ENCODE measurements around the gene PTRH2. TPM values are rescaled to one million over a fixed set of nuclear protein-coding genes. Genes with fewer than 3 reads are reported as not detected.
"Not testable (repeated sequence)": the region's sequence is repeated elsewhere in the genome, so short reads cannot be mapped to it uniquely, and the experiment has no call there.

Gene PTRH2
- polyA plus RNA-seq, 2 donors: 30.9 to 32.2 TPM

DNA sequence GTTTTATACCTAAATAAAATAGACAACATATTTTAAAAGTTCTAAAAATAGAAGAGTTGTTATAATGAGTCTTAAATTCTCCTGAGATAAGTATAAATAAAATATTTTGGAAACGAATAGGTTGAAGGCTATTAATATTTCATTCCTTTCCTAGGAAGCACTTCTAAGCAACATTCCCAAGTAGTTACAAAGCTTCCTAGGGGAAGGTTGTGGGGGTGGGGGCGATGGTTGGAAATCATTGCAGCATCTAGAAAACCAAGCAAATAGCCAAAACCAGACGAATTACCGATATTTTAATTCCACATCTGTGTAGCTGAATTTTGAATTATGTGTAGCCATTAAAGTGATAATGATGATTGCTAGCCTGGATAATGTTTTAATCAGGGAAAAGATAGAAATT, 26.9 kb downstream of the PTRH2 start:
- no peak overlapping the region for H3K4me3 ChIP-seq (ENCODE audit: low read depth in 1 of 2, low read length in 2 of 2)
- H3K4me1 ChIP-seq (ENCODE audit: control insufficient read depth in 2 of 2, insufficient read depth in 2 of 2, low read length in 1 of 2): no peaks in the 10 kb centered on the region
- peaks cover 10% of the 10 kb centered on the region in 2 donors for H3K36me3 ChIP-seq (ENCODE audit: control insufficient read depth in 2 of 2, insufficient read depth in 2 of 2, low read length in 1 of 2)
- H3K27ac ChIP-seq (ENCODE audit: low read depth in 2 of 2, low read length in 1 of 2): no peak overlapping the region
- WGBS, 2 donors: 82 to 84% methylated on average over 4 of the region's 4 CpGs
- H3K27me3 ChIP-seq (ENCODE audit: control insufficient read depth in 1 of 2, insufficient read depth in 2 of 2, low read length in 2 of 2): no peaks in the 10 kb centered on the region
- H3K9me3 ChIP-seq (ENCODE audit: control insufficient read depth in 2 of 2, insufficient read depth in 1 of 2, low read depth in 1 of 2, low read length in 1 of 2): no peaks in the 10 kb centered on the region

GRCh38 chr17:59678918-59679317, 28.3 kb downstream of the PTRH2 start:
- Histone ChIP-seq H3K27me3 (ENCODE audit: control insufficient read depth in 1 of 2, insufficient read depth in 2 of 2, low read length in 2 of 2) (no peaks in the 10 kb centered on the region), H3K4me3 (ENCODE audit: low read depth in 1 of 2, low read length in 2 of 2) (no peak overlapping the region), H3K9me3 (ENCODE audit: control insufficient read depth in 2 of 2, insufficient read depth in 1 of 2, low read depth in 1 of 2, low read length in 1 of 2) (no peaks in the 10 kb centered on the region), H3K4me1 (ENCODE audit: control insufficient read depth in 2 of 2, insufficient read depth in 2 of 2, low read length in 1 of 2) (no peaks in the 10 kb centered on the region), H3K27ac (ENCODE audit: low read depth in 2 of 2, low read length in 1 of 2) (no peak overlapping the region), H3K36me3 (ENCODE audit: control insufficient read depth in 2 of 2, insufficient read depth in 2 of 2, low read length in 1 of 2) (peaks cover 7 to 10% of the 10 kb centered on the region in 2 donors)
- 47 to 51% methylated on average over 2 of the region's 2 CpGs for WGBS, 2 donors

DNA sequence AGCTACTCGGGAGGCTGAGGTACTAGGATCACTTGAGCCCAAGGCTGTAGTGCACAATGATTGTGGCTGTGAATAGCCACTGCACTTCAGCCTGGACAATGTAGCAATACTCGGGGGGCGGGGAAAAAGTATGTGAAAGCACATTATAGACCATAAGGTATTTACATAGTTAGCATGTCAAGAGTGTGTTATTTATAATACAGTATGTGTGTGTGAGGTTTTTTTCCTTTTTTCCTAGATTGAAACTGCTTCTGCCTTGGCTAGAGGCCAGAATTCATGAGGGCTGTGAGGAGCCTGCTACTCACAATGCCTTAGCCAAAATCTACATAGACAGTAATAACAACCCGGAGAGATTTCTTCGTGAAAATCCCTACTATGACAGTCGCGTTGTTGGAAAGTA, 30.5 kb downstream of the PTRH2 start:
- Histone ChIP-seq H3K36me3 (ENCODE audit: control insufficient read depth in 2 of 2, insufficient read depth in 2 of 2, low read length in 1 of 2) (peaks cover 4 to 7% of the 10 kb centered on the region in 2 donors), H3K27me3 (ENCODE audit: control insufficient read depth in 1 of 2, insufficient read depth in 2 of 2, low read length in 2 of 2) (no peaks in the 10 kb centered on the region), H3K4me1 (ENCODE audit: control insufficient read depth in 2 of 2, insufficient read depth in 2 of 2, low read length in 1 of 2) (no peaks in the 10 kb centered on the region), H3K4me3 (ENCODE audit: low read depth in 1 of 2, low read length in 2 of 2) (no peak overlapping the region), H3K27ac (ENCODE audit: low read depth in 2 of 2, low read length in 1 of 2) (no peak overlapping the region), H3K9me3 (ENCODE audit: control insufficient read depth in 2 of 2, insufficient read depth in 1 of 2, low read depth in 1 of 2, low read length in 1 of 2) (no peaks in the 10 kb centered on the region)
- WGBS, 2 donors: 82 to 85% methylated on average over 7 of the region's 7 CpGs

DNA sequence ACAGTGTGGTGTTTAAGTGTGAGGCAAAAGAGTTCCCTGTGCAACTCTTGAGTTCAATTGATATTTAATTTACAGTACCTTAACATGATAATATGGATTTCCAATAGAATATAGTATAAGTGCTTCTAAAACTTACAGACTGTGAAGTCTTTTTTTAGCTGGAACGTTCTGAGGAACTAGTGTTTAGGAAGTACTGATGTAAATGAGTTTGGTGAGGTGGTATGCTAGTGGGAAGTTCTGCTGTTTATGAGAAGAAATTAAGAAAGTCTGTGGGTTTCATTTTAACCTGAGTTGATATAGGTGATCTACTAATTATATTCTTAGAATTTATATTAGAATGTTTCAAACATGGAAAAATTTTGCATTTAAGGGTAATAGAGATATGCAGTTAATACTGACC, 32.0 kb downstream of the PTRH2 start:
- H3K27ac ChIP-seq (ENCODE audit: low read depth in 2 of 2, low read length in 1 of 2): no peak overlapping the region
- no peaks in the 10 kb centered on the region for H3K4me1 ChIP-seq (ENCODE audit: control insufficient read depth in 2 of 2, insufficient read depth in 2 of 2, low read length in 1 of 2)
- WGBS, 2 donors: 63 to 68% methylated on average over 1 of the region's 1 CpG
- no peak overlapping the region for H3K4me3 ChIP-seq (ENCODE audit: low read depth in 1 of 2, low read length in 2 of 2)
- peaks cover 0 to 4% of the 10 kb centered on the region in 2 donors for H3K36me3 ChIP-seq (ENCODE audit: control insufficient read depth in 2 of 2, insufficient read depth in 2 of 2, low read length in 1 of 2)
- no peaks in the 10 kb centered on the region for H3K27me3 ChIP-seq (ENCODE audit: control insufficient read depth in 1 of 2, insufficient read depth in 2 of 2, low read length in 2 of 2)
- no peaks in the 10 kb centered on the region for H3K9me3 ChIP-seq (ENCODE audit: control insufficient read depth in 2 of 2, insufficient read depth in 1 of 2, low read depth in 1 of 2, low read length in 1 of 2)

DNA sequence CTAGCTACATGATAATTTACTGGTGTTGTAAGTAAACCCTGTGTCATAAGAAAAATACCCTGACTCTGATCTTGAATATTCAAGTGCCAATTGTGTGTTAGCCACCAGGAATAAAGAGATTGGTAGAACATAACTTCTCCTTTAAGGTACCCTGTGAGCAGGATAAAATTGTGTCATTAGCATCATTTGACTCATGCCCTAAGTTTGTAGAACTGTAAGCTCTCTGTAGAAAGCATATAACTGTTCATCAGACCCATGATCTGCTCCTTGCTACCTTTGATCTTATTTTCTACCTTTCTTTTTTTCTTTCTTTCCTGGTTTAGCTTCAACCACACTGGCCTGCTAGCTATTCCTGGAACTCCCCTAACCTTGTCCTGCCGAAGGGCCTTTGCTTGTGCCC, 35.8 kb downstream of the PTRH2 start:
- no peak overlapping the region for H3K27ac ChIP-seq (ENCODE audit: low read depth in 2 of 2, low read length in 1 of 2)

GRCh38 chr17:59669944-59670343, 37.3 kb downstream of the PTRH2 start:
- H3K27ac ChIP-seq (ENCODE audit: low read depth in 2 of 2, low read length in 1 of 2): no peak overlapping the region
- no peaks in the 10 kb centered on the region for H3K27me3 ChIP-seq (ENCODE audit: control insufficient read depth in 1 of 2, insufficient read depth in 2 of 2, low read length in 2 of 2)
- no peak overlapping the region for H3K4me3 ChIP-seq (ENCODE audit: low read depth in 1 of 2, low read length in 2 of 2)
- peaks cover under 1 to 3% of the 10 kb centered on the region in 2 donors for H3K36me3 ChIP-seq (ENCODE audit: control insufficient read depth in 2 of 2, insufficient read depth in 2 of 2, low read length in 1 of 2)
- H3K9me3 ChIP-seq (ENCODE audit: control insufficient read depth in 2 of 2, insufficient read depth in 1 of 2, low read depth in 1 of 2, low read length in 1 of 2): no peaks in the 10 kb centered on the region
- WGBS, 2 donors: 96 to 97% methylated on average over 1 of the region's 1 CpG
- H3K4me1 ChIP-seq (ENCODE audit: control insufficient read depth in 2 of 2, insufficient read depth in 2 of 2, low read length in 1 of 2): no peaks in the 10 kb centered on the region

More for the DNA sequence above, 35.8 kb downstream of the PTRH2 start:
- 87 to 92% methylated on average over 1 of the region's 1 CpG for WGBS, 2 donors
- Histone ChIP-seq H3K27me3 (ENCODE audit: control insufficient read depth in 1 of 2, insufficient read depth in 2 of 2, low read length in 2 of 2) (no peaks in the 10 kb centered on the region), H3K4me3 (ENCODE audit: low read depth in 1 of 2, low read length in 2 of 2) (no peak overlapping the region), H3K9me3 (ENCODE audit: control insufficient read depth in 2 of 2, insufficient read depth in 1 of 2, low read depth in 1 of 2, low read length in 1 of 2) (no peaks in the 10 kb centered on the region), H3K36me3 (ENCODE audit: control insufficient read depth in 2 of 2, insufficient read depth in 2 of 2, low read length in 1 of 2) (no peaks in the 10 kb centered on the region), H3K4me1 (ENCODE audit: control insufficient read depth in 2 of 2, insufficient read depth in 2 of 2, low read length in 1 of 2) (no peaks in the 10 kb centered on the region)

DNA sequence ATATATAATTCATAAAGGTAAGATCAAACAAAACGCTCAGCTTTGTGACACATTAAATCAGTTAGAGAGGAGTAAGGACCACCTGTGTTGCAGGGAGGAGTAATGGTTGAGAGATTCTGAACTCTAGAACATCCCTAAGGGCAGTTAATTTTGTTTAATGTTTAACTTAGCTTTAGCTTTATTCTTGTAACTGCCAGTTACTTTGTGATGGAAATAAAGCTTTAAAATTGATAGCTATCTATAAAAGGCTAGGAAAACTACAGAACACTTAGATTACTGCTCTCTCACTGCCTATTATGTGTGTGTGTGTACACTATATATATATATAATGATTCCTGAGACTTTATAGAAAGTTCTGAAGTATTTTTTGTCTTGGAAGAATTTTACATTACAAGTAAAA, 37.8 kb downstream of the PTRH2 start:
- Histone ChIP-seq H3K36me3 (ENCODE audit: control insufficient read depth in 2 of 2, insufficient read depth in 2 of 2, low read length in 1 of 2) (peaks cover 3 to 4% of the 10 kb centered on the region in 2 donors), H3K4me3 (ENCODE audit: low read depth in 1 of 2, low read length in 2 of 2) (no peak overlapping the region), H3K27me3 (ENCODE audit: control insufficient read depth in 1 of 2, insufficient read depth in 2 of 2, low read length in 2 of 2) (no peaks in the 10 kb centered on the region), H3K4me1 (ENCODE audit: control insufficient read depth in 2 of 2, insufficient read depth in 2 of 2, low read length in 1 of 2) (no peaks in the 10 kb centered on the region), H3K9me3 (ENCODE audit: control insufficient read depth in 2 of 2, insufficient read depth in 1 of 2, low read depth in 1 of 2, low read length in 1 of 2) (no peaks in the 10 kb centered on the region), H3K27ac (ENCODE audit: low read depth in 2 of 2, low read length in 1 of 2) (no peak overlapping the region)
- WGBS, 2 donors: 45 to 58% methylated on average over 1 of the region's 1 CpG

DNA sequence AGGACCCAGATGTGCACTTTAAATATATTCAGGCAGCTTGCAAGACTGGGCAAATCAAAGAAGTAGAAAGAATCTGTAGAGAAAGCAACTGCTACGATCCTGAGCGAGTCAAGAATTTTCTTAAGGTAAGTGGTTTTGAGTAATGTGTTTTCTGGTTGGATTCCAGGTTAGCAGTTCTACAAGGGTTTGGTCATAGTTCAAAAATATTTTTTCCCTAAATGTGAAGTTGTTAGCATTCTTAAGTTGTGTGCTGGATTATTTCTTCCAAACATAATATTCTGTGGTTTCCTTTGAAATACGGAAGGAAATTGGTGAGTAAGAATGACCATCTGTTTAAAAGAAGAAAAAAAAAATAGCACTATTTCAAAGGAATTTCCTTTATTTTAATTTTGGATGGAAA, 38.4 kb downstream of the PTRH2 start:
- 45 to 47% methylated on average over 3 of the region's 3 CpGs for WGBS, 2 donors
- Histone ChIP-seq H3K27me3 (ENCODE audit: control insufficient read depth in 1 of 2, insufficient read depth in 2 of 2, low read length in 2 of 2) (no peaks in the 10 kb centered on the region), H3K4me3 (ENCODE audit: low read depth in 1 of 2, low read length in 2 of 2) (no peak overlapping the region), H3K9me3 (ENCODE audit: control insufficient read depth in 2 of 2, insufficient read depth in 1 of 2, low read depth in 1 of 2, low read length in 1 of 2) (no peaks in the 10 kb centered on the region), H3K27ac (ENCODE audit: low read depth in 2 of 2, low read length in 1 of 2) (no peak overlapping the region), H3K4me1 (ENCODE audit: control insufficient read depth in 2 of 2, insufficient read depth in 2 of 2, low read length in 1 of 2) (no peaks in the 10 kb centered on the region), H3K36me3 (ENCODE audit: control insufficient read depth in 2 of 2, insufficient read depth in 2 of 2, low read length in 1 of 2) (peaks cover 3 to 4% of the 10 kb centered on the region in 2 donors)

- no peaks in the 10 kb centered on the region for H3K4me1 ChIP-seq (ENCODE audit: control insufficient read depth in 2 of 2, insufficient read depth in 2 of 2, low read length in 1 of 2)
- H3K36me3 ChIP-seq (ENCODE audit: control insufficient read depth in 2 of 2, insufficient read depth in 2 of 2, low read length in 1 of 2): peaks cover 3 to 6% of the 10 kb centered on the region in 2 donors
- H3K4me3 ChIP-seq (ENCODE audit: low read depth in 1 of 2, low read length in 2 of 2): no peak overlapping the region
- no peak overlapping the region for H3K27ac ChIP-seq (ENCODE audit: low read depth in 2 of 2, low read length in 1 of 2)
- H3K27me3 ChIP-seq (ENCODE audit: control insufficient read depth in 1 of 2, insufficient read depth in 2 of 2, low read length in 2 of 2): no peaks in the 10 kb centered on the region
- WGBS, 2 donors: 85 to 87% methylated on average over 5 of the region's 5 CpGs
- H3K9me3 ChIP-seq (ENCODE audit: control insufficient read depth in 2 of 2, insufficient read depth in 1 of 2, low read depth in 1 of 2, low read length in 1 of 2): no peaks in the 10 kb centered on the region
Measured at GRCh38 chr17:59666235-59666634, 41.0 kb downstream of the PTRH2 start.

- H3K4me1 ChIP-seq (ENCODE audit: control insufficient read depth in 2 of 2, insufficient read depth in 2 of 2, low read length in 1 of 2); H3K4me3 ChIP-seq (ENCODE audit: low read depth in 1 of 2, low read length in 2 of 2); H3K36me3 ChIP-seq (ENCODE audit: control insufficient read depth in 2 of 2, insufficient read depth in 2 of 2, low read length in 1 of 2); H3K27ac ChIP-seq (ENCODE audit: low read depth in 2 of 2, low read length in 1 of 2); H3K27me3 ChIP-seq (ENCODE audit: control insufficient read depth in 1 of 2, insufficient read depth in 2 of 2, low read length in 2 of 2); H3K9me3 ChIP-seq (ENCODE audit: control insufficient read depth in 2 of 2, insufficient read depth in 1 of 2, low read depth in 1 of 2, low read length in 1 of 2): not testable (repeated sequence)
- 90 to 92% methylated on average over 7 of the region's 7 CpGs for WGBS, 2 donors
Measured at GRCh38 chr17:59656624-59657023, 50.6 kb downstream of the PTRH2 start.
